Gastrocnemius medialis (tissue), 4 donors: ENCODE results near the gene PDE7B. TPM values are rescaled to one million over a fixed set of nuclear protein-coding genes. Genes with fewer than 3 reads are reported as not detected.

Experiments used
- ATAC-seq, 2 donors: fragments of 150-250 bp; one replicate each; pipeline ENCODE4 v1.9.1; 2016
- DNase-seq, 2 donors: peaks; one replicate each; pipeline ENCODE4 v3.0.0-alpha.2; 2019
- H3K27ac ChIP-seq, 4 donors: fragments of 200-600 bp; sonication (generic); 1 replicate in 1 of 4; 2 replicates in 3 of 4; pipeline ENCODE4 v1.5.1; 2016 to 2018; ENCODE audit warnings: mild to moderate bottlenecking in 2 of 4, moderate library complexity in 1 of 4
- H3K27me3 ChIP-seq, 3 donors: fragments of 200-600 bp; sonication (generic) in 2 of 3; 1 replicate in 1 of 3; 2 replicates in 2 of 3; pipeline versions ENCODE4 v1.5.1 to v1.6.0; 2016 to 2019; ENCODE audit warnings: mild to moderate bottlenecking in 1 of 3, moderate library complexity in 1 of 3
- H3K36me3 ChIP-seq, 2 donors: fragments of 200-600 bp; sonication (generic) in 1 of 2; one replicate each; pipeline ENCODE4 v1.5.1; 2017 to 2018
- H3K4me1 ChIP-seq, 2 donors: fragments of 200-600 bp; sonication (generic) in 1 of 2; one replicate each; pipeline ENCODE4 v1.5.1; 2016 to 2017; ENCODE audit warnings: mild to moderate bottlenecking in 2 of 2
- H3K4me3 ChIP-seq, 4 donors: fragments of 200-600 bp; sonication (generic) in 3 of 4; 1 replicate in 1 of 4; 2 replicates in 3 of 4; pipeline ENCODE4 v1.5.1; 2016 to 2019; ENCODE audit warnings: mild to moderate bottlenecking in 2 of 4
- H3K9me3 ChIP-seq, 3 donors: fragments of 200-600 bp; sonication (generic) in 2 of 3; 1 replicate in 1 of 3; 2 replicates in 2 of 3; pipeline ENCODE4 v1.5.1; 2016 to 2019
- CTCF ChIP-seq, 5 experiments: fragments of 450-650 bp in 3 of 5; fragments of 200-600 bp in 2 of 5; sonication (generic) in 2 of 5; IDR thresholded peaks in 4 of 5; conservative IDR thresholded peaks in 1 of 5; 1 replicate in 4 of 5; 2 replicates in 1 of 5; pipeline ENCODE4 v1.5.1; 2016 to 2019; ENCODE audit warnings: antibody characterized with exemption in 5 of 5, mild to moderate bottlenecking in 3 of 5, moderate library complexity in 3 of 5
- POLR2A ChIP-seq, 2 donors: fragments of 450-650 bp; IDR thresholded peaks; one replicate each; pipeline ENCODE4 v1.6.1; 2017; ENCODE audit warnings: antibody characterized with exemption in 2 of 2, mild to moderate bottlenecking in 2 of 2, moderate library complexity in 2 of 2
- in situ Hi-C, 4 donors: fragments of 200-750 bp; cut with MboI; loops; one replicate each; pipeline versions ENCODE4 v1.15.0 to v1.8.0; 2017; ENCODE audit warnings: low sequenced_read_pairs in 4 of 4
- intact Hi-C: fragments of 100-400 bp; cut with DNase I; formaldehyde crosslinking; loops from one replicate; pipeline ENCODE4 v1.15.1; 2023; ENCODE audit warnings: low total_unique reads
- total RNA-seq, 4 donors: library from RNA; depleted of rRNA; stranded (reverse); fragments of >200 nt; gene quantifications; one replicate each; pipeline versions ENCODE4 v1.1.0 to v1.2.3, GENCODE V29; 2016

PDE7B gene
- total RNA-seq, 4 donors from 2014 or later = 2.2 to 3.6 (median 2.7) TPM

- intact Hi-C loops = loop anchor here (5.0 kb wide), 1 partner anchor 36 kb away; no protein-coding TSS in a partner anchor
- in situ Hi-C loops = no loop called here
- H3K27ac ChIP-seq = peak overlapping the region; percentile 29 to 67 (median 66)
- H3K4me3 ChIP-seq = no peak overlapping the region
- H3K27me3 ChIP-seq = no peaks in the 10 kb centered on the region
- no peak for DNase-seq
- H3K36me3 ChIP-seq = no peaks in the 10 kb centered on the region
- peaks cover 6 to 12% of the 10 kb centered on the region in 2 donors for H3K4me1 ChIP-seq
- ATAC-seq = no peak
- no peak for TF ChIP-seq POLR2A (IDR thresholded peaks at IDR 0.05)
- no peak for TF ChIP-seq CTCF (IDR thresholded peaks at IDR 0.05 in 4 of 5, conservative IDR thresholded peaks at IDR 0.05 in 1 of 5)
- H3K9me3 ChIP-seq = no peaks in the 10 kb centered on the region
These were observed 51.3 kb downstream of the PDE7B start for GRCh38 chr6:135902756-135903331.

GRCh38 chr6:135904666-135905065 lies 53.2 kb downstream of the PDE7B start:
- Histone ChIP-seq H3K27ac (no peak overlapping the region), H3K4me1 (peaks cover 6 to 12% of the 10 kb centered on the region in 2 donors), H3K36me3 (no peaks in the 10 kb centered on the region), H3K4me3 (no peak overlapping the region), H3K9me3 (no peaks in the 10 kb centered on the region), H3K27me3 (no peaks in the 10 kb centered on the region)
- intact Hi-C loops (loop anchor here (5.0 kb wide), 1 partner anchor 37 kb away; no protein-coding TSS in a partner anchor), in situ Hi-C loops (no loop called here)
- TF ChIP-seq POLR2A (IDR thresholded peaks at IDR 0.05) = no peak
- TF ChIP-seq CTCF (IDR thresholded peaks at IDR 0.05 in 4 of 5, conservative IDR thresholded peaks at IDR 0.05 in 1 of 5) = no peak
- ATAC-seq = no peak
- DNase-seq = no peak

DNA sequence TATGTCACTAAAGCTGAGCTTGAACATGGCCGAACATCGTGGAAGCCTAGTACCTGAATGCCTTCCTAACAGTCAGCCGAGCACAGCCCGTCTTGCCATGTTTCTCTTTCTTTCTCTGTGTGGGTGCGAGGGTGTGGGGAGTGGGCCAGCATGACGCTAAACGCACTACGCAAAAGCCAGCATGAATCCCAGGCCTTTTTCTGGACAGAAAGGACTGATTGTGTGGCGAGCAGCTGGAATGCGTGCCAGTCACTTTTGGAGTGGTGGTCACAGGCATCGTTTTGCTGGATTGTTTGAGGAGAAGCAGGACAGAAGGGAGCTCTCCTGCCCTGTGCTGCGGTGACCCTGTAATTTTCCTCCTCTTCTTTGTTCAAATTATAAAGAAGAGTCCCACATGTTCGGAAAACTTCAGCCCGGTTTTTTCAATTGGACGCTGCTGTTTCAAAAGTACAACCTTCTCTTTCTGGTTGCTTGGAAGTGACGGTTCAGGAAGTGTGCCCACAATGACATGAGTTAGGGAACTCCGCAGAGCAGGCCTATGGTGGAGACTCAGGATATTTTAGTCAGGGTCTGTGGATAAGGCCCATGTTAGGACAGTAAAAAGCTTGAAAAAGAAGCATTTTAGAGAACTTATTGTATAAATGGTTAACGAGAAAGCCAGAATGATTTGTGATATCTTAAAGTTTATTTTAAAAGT lies 54.3 kb downstream of the PDE7B start:
- TF ChIP-seq CTCF (IDR thresholded peaks at IDR 0.05 in 4 of 5, conservative IDR thresholded peaks at IDR 0.05 in 1 of 5) = no peak
- no peak for TF ChIP-seq POLR2A (IDR thresholded peaks at IDR 0.05)
- DNase-seq (no peak), ATAC-seq (peak; percentile 37 to 68)
- Histone ChIP-seq H3K27ac (peak overlapping the region in 3 of 4 donors; percentile 34 to 48 (median 44)), H3K27me3 (no peaks in the 10 kb centered on the region), H3K36me3 (no peaks in the 10 kb centered on the region), H3K4me1 (peaks cover 6 to 12% of the 10 kb centered on the region in 2 donors), H3K4me3 (peak overlapping the region; percentile 25 to 44 (median 33)), H3K9me3 (no peaks in the 10 kb centered on the region)
- intact Hi-C loops = no loop called here
- in situ Hi-C loops = no loop called here

GRCh38 chr6:135906542-135906941 lies 55.0 kb downstream of the PDE7B start:
- Histone ChIP-seq H3K36me3 (no peaks in the 10 kb centered on the region), H3K9me3 (no peaks in the 10 kb centered on the region), H3K27ac (no peak overlapping the region), H3K27me3 (no peaks in the 10 kb centered on the region), H3K4me1 (peaks cover 6 to 10% of the 10 kb centered on the region in 2 donors), H3K4me3 (no peak overlapping the region)
- intact Hi-C loops (no loop called here), in situ Hi-C loops (no loop called here)
- ATAC-seq (no peak), DNase-seq (no peak)
- no peak for TF ChIP-seq POLR2A (IDR thresholded peaks at IDR 0.05)
- TF ChIP-seq CTCF (IDR thresholded peaks at IDR 0.05 in 4 of 5, conservative IDR thresholded peaks at IDR 0.05 in 1 of 5) = no peak
